Tibial nerve (tissue), 3 donors: ENCODE measurements around the gene NIPAL3.
A peak's percentile ranks its signal among the peaks of the same experiment; 100 is the strongest.

Experiments
- POLR2A ChIP-seq, 2 donors: fragments of 450-650 bp; IDR thresholded peaks; one replicate each; pipeline ENCODE4 v1.6.1; 2017; ENCODE audit warnings: antibody characterized with exemption in 2 of 2, mild to moderate bottlenecking in 2 of 2, moderate library complexity in 2 of 2
- TF ChIP-seq, protein P1 (sequence below), 5 experiments: fragments of 200-600 bp in 3 of 5; fragments of 450-650 bp in 2 of 5; sonication (generic) in 3 of 5; IDR thresholded peaks; one replicate each; pipeline ENCODE4 v1.5.1; 2016 to 2019; ENCODE audit warnings: antibody characterized with exemption in 5 of 5, mild to moderate bottlenecking in 3 of 5, moderate library complexity in 2 of 5

DNA sequence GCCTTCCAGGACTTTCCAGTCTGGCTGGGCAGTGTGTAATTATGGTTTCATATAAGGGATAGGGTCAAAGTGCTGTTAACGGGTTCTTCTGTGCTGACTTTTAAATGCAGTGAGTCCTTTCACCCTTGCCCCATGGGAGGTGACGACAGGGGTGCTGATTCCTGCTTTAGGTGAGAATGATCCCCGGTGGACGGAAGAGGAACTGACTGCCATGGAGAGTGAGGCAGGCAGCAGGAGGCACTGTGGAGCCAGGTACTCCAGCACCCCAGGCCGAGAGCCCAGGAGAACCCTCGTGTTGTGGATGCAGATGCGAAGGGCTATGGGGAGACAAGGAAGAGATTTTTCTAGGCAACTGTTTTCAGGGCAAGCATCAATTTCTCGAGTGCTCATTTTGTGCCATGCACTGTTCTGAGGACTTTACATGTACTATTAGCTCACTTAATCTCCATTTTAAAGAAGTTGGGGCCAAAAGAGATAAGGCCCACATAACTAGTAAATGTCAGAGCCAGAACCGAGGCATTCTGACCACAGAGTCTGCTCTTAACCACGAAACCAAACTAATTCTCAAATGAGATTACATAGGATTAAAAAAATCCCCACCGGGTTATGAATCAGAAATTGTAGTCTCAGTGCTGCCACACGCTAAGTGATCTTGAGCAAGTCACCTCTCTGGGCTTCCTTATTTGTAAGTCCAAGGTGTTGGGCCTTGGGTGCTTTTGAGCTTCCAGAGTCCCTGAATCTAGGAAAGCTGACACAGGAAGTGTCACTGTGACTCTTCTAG lies 30.3 kb upstream of the NIPAL3 start:
- no peak for TF ChIP-seq POLR2A (IDR thresholded peaks at IDR 0.05)
- TF ChIP-seq, protein P1, sequence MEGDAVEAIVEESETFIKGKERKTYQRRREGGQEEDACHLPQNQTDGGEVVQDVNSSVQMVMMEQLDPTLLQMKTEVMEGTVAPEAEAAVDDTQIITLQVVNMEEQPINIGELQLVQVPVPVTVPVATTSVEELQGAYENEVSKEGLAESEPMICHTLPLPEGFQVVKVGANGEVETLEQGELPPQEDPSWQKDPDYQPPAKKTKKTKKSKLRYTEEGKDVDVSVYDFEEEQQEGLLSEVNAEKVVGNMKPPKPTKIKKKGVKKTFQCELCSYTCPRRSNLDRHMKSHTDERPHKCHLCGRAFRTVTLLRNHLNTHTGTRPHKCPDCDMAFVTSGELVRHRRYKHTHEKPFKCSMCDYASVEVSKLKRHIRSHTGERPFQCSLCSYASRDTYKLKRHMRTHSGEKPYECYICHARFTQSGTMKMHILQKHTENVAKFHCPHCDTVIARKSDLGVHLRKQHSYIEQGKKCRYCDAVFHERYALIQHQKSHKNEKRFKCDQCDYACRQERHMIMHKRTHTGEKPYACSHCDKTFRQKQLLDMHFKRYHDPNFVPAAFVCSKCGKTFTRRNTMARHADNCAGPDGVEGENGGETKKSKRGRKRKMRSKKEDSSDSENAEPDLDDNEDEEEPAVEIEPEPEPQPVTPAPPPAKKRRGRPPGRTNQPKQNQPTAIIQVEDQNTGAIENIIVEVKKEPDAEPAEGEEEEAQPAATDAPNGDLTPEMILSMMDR (IDR thresholded peaks at IDR 0.05) = peak in 1 of 5 experiments; percentile 13
